Suprapubic skin (tissue), 4 donors: Measurements from ENCODE around the gene KCNB1.

Experiments used
- EP300 ChIP-seq: sonication (generic); formaldehyde crosslinking; IDR thresholded peaks from one replicate; pipeline ENCODE4 v1.6.1; 2017; ENCODE audit warnings: antibody characterized with exemption
- POLR2A ChIP-seq, 2 donors: fragments of 450-650 bp; IDR thresholded peaks; one replicate each; pipeline ENCODE4 v1.6.1; 2017; ENCODE audit warnings: antibody characterized with exemption in 2 of 2, mild to moderate bottlenecking in 2 of 2, moderate library complexity in 2 of 2
- POLR2AphosphoS5 ChIP-seq, 3 donors: sonication (generic); formaldehyde crosslinking; IDR thresholded peaks; one replicate each; pipeline ENCODE4 v1.6.1; 2017; ENCODE audit warnings: antibody characterized with exemption in 3 of 3
- TF ChIP-seq, protein P1 (sequence below), 2 donors: fragments of 200-600 bp in 1 of 2; fragments of 450-650 bp in 1 of 2; sonication (generic) in 1 of 2; IDR thresholded peaks; one replicate each; pipeline ENCODE4 v1.5.1; 2016 to 2019; ENCODE audit warnings: antibody characterized with exemption in 2 of 2, mild to moderate bottlenecking in 1 of 2, moderate library complexity in 1 of 2

DNA sequence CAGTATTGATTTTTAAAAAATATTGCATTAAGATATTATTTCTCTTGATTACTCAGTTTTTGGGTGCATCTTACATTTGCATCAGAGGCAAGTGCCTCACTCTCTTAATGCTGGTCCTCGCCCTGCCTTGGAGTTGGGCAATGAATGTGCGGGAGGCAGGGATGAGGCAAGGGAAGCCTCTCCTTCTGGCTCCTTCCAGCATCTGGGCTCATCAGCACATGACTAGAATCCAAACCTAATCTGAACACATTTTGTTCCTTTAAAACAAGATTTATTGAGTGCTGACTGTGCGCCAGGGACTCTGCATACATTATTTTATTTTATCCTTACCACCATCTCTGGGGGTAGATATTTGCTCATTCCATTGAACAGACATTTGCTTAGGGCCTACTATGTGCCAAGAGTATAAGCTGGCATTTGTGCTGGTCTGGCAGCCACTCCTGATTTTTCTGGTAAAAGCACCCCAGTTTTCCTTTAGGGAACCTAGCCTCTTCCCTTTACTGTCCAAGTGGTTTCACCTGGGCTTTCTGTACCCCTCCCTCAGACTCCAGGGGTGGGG lies 132.7 kb downstream of the KCNB1 start:
- TF ChIP-seq, protein P1, sequence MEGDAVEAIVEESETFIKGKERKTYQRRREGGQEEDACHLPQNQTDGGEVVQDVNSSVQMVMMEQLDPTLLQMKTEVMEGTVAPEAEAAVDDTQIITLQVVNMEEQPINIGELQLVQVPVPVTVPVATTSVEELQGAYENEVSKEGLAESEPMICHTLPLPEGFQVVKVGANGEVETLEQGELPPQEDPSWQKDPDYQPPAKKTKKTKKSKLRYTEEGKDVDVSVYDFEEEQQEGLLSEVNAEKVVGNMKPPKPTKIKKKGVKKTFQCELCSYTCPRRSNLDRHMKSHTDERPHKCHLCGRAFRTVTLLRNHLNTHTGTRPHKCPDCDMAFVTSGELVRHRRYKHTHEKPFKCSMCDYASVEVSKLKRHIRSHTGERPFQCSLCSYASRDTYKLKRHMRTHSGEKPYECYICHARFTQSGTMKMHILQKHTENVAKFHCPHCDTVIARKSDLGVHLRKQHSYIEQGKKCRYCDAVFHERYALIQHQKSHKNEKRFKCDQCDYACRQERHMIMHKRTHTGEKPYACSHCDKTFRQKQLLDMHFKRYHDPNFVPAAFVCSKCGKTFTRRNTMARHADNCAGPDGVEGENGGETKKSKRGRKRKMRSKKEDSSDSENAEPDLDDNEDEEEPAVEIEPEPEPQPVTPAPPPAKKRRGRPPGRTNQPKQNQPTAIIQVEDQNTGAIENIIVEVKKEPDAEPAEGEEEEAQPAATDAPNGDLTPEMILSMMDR (IDR thresholded peaks at IDR 0.05): no peak
- TF ChIP-seq POLR2A (IDR thresholded peaks at IDR 0.05): no peak
- TF ChIP-seq EP300: no peak
- TF ChIP-seq POLR2AphosphoS5 (IDR thresholded peaks at IDR 0.05): peak in 2 of 3 donors; percentile 79
